SK-N-MC (cell line): Measurements from ENCODE around the gene ZCWPW2.

ENCODE experiments used
- DNase-seq: peaks from one replicate; pipeline ENCODE4 v3.0.0-alpha.2; 2011; ENCODE audit warnings: low read depth, low spot score
- H3K27ac ChIP-seq: fragments of 200-600 bp; sonication (generic); 2 replicates; pipeline ENCODE4 v1.5.1; 2016; ENCODE audit warnings: mixed run types
- H3K36me3 ChIP-seq: fragments of 200-600 bp; sonication (generic); 2 replicates; pipeline ENCODE4 v1.6.1; 2017; ENCODE audit warnings: antibody characterized with exemption, low read length, mixed read lengths; ENCODE audit not compliant: insufficient read depth
- H3K4me3 ChIP-seq: fragments of 200-600 bp; sonication (generic); 2 replicates; pipeline ENCODE4 v1.5.1; 2016
- H3K9ac ChIP-seq: fragments of 200-600 bp; sonication (generic); 2 replicates; pipeline ENCODE4 v1.8.0; 2017; ENCODE audit warnings: mixed run types, mixed read lengths; ENCODE audit not compliant: insufficient read length
- H3K9me3 ChIP-seq: fragments of 200-600 bp; sonication (generic); 2 replicates; pipeline ENCODE4 v1.6.1; 2017; ENCODE audit warnings: low read depth, mild to moderate bottlenecking, antibody characterized with exemption, low read length, moderate library complexity, mixed read lengths
- EZH2 ChIP-seq: fragments of 200-600 bp; sonication (generic); IDR thresholded peaks from one replicate; pipeline ENCODE4 v1.6.1; 2017; ENCODE audit warnings: antibody characterized with exemption
- FOXP2 ChIP-seq: optimal IDR thresholded peaks from 2 replicates; pipeline ENCODE3; 2011; ENCODE audit warnings: mild to moderate bottlenecking, moderate library complexity; ENCODE audit not compliant: insufficient read depth; ENCODE audit errors: extremely low read length, control extremely low read depth
- POLR2AphosphoS5 ChIP-seq: IDR thresholded peaks from 2 replicates; pipeline ENCODE4 v1.6.1; 2012; ENCODE audit warnings: mild to moderate bottlenecking, low read depth, low read length, borderline replicate concordance

ZCWPW2 gene

GRCh38 chr3:28575100-28575745, 226.7 kb downstream of the ZCWPW2 start:
- Histone ChIP-seq H3K9me3 (no peaks in the 10 kb centered on the region), H3K36me3 (no peaks in the 10 kb centered on the region), H3K4me3 (peak overlapping the region; percentile 81), H3K9ac (peak overlapping the region; percentile 53), H3K27ac (no peak overlapping the region)
- TF ChIP-seq FOXP2 (no peak), POLR2AphosphoS5 (no peak), EZH2 (no peak)
- no peak for DNase-seq
